Measurements from ENCODE around the gene MAML2.

Gene MAML2

DNA sequence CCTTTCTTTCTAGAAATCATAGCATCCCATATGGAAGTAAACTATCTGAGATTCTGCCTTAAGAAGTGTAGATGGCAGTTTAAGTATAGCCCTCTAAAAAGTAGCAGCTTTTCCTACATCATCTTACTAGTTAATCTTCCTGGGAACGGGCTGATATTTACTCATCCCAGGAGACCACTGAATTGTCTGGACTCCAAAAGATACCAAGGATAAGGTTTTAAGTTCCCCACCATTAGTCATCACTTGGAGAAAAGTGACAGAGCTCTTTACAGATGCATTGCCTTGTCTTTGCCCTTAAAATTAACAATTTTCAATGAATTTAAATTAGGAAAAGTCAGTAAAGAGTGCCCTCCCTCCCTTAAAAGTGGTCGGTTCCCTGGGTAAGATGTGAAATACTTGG is 129.5 kb downstream of the MAML2 start:
- no peak for TF ChIP-seq POLR2A (IDR thresholded peaks at IDR 0.05; ENCODE audit: low read depth, low read length)
- DNase-seq (ENCODE audit: insufficient read length) = no peak
- no peak for FAIRE-seq

DNA sequence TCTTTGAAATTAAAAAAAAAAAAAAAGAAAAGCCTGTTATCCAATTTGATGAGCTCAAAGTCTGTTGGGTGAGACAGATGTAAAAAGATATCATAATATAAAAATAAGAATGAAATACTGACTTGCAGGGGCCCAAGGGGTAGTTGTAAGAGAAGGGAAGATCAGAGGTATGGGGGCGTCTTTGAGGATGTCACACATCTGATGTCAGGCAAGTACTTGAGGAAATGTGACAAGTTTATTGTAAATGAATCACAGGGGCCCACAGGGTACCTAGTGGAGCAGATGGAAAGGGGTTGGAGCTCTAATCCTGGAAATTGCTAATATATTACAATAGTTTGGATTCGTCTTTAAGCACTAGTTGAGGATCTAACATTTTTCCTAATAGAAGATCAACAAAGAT is 131.6 kb downstream of the MAML2 start:
- DNase-seq (ENCODE audit: insufficient read length) (no peak), FAIRE-seq (no peak)
- TF ChIP-seq TAF1 (IDR thresholded peaks at IDR 0.05; ENCODE audit: borderline replicate concordance, low read depth, low read length) (no peak), POLR2A (IDR thresholded peaks at IDR 0.05; ENCODE audit: low read depth, low read length) (no peak), POLR2AphosphoS5 (IDR thresholded peaks at IDR 0.05; ENCODE audit: low read depth, low read length) (no peak)

DNA sequence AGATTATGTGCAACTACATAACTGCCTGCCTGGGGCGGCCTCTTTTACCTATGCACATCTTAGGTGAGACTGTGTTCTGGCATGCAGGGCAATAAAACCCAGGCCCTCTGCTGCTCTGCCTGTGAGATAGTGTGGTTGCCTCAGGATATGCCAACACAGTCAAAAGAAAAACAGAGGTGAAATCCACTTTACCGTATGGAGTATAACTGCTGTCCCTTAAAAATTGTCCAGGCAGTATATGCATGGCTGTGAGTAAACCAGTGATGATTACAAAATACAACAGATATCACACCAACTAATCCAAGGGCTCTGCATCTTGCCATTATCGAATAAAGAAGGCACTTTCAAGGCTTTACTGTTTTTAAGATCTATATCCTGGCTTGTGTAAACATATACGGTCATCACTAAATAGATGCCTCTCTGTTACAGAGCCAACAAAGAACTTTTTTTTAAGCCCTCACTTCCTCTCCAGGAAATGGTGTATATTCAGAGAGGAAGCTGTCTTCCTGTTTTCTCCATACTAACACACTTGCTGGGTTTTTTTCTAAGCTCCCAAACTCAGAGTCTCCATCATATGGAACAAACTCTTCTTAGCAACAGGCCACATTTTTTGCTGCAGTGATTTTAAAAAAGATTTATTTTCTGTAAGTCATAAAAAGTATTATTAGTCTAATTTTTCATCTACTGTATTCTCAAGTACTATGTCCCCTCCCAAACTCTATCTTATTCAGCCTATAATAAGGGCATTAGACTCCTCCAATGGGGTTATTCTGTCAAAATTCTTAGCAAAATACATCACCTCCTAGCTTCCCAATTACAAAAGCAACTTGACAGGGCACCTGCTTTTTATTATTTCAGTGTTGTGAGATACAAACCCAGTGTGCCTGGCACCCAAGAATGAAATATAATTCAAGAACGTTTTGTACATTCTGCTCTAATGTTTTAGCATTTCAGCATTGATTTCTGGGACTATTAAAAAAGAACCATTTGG is 135.2 kb downstream of the MAML2 start:
- TF ChIP-seq POLR2AphosphoS5 (IDR thresholded peaks at IDR 0.05; ENCODE audit: low read depth, low read length) (no peak), POLR2A (IDR thresholded peaks at IDR 0.05; ENCODE audit: low read depth, low read length) (no peak), TAF1 (IDR thresholded peaks at IDR 0.05; ENCODE audit: borderline replicate concordance, low read depth, low read length) (no peak)
- FAIRE-seq (peak; percentile 30), DNase-seq (ENCODE audit: insufficient read length) (no peak)

DNA sequence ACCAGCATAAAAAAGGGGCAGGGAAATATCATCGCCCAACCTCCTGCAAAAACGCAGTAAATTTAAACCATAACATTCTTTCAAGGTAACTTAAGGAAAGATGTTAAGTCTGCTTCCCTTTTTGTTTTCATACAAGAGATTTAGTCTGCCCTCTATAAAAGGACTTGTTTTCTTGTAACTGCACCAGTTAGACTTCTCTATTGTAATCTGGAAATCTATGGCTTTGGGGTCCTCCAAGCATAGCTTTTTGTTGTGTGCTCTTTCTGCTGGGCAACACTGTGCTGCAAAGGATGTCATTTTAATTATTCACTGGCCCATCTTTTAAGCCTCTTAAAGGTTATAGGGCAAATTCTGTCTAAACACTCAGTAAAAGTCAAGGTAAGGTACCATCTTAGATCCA is 136.0 kb downstream of the MAML2 start:
- no peak for DNase-seq (ENCODE audit: insufficient read length)
- no peak for TF ChIP-seq POLR2A (IDR thresholded peaks at IDR 0.05; ENCODE audit: low read depth, low read length)
- TF ChIP-seq TAF1 (IDR thresholded peaks at IDR 0.05; ENCODE audit: borderline replicate concordance, low read depth, low read length) = no peak
- TF ChIP-seq POLR2AphosphoS5 (IDR thresholded peaks at IDR 0.05; ENCODE audit: low read depth, low read length) = no peak
- FAIRE-seq = no peak

DNA sequence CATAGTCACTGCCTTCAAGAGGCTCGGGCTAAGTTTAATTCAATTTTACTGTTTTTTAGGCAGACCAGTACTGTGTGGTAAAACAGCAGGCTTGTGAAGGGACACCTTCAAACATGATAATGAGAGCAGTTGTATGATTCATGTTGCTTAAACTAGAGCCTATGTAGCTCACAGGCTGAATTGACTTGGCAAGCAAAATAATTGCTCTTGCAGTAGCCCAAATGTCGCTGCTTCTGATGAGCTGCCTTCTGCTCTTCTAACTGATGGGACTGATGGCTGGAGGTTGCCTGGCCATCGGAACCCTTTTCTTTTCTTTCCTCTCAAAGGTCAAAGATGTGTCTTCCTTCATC is 137.6 kb downstream of the MAML2 start:
- no peak for FAIRE-seq
- no peak for TF ChIP-seq POLR2A (IDR thresholded peaks at IDR 0.05; ENCODE audit: low read depth, low read length)
- TF ChIP-seq POLR2AphosphoS5 (IDR thresholded peaks at IDR 0.05; ENCODE audit: low read depth, low read length) = no peak
- TF ChIP-seq TAF1 (IDR thresholded peaks at IDR 0.05; ENCODE audit: borderline replicate concordance, low read depth, low read length) = no peak
- no peak for DNase-seq (ENCODE audit: insufficient read length)

DNA sequence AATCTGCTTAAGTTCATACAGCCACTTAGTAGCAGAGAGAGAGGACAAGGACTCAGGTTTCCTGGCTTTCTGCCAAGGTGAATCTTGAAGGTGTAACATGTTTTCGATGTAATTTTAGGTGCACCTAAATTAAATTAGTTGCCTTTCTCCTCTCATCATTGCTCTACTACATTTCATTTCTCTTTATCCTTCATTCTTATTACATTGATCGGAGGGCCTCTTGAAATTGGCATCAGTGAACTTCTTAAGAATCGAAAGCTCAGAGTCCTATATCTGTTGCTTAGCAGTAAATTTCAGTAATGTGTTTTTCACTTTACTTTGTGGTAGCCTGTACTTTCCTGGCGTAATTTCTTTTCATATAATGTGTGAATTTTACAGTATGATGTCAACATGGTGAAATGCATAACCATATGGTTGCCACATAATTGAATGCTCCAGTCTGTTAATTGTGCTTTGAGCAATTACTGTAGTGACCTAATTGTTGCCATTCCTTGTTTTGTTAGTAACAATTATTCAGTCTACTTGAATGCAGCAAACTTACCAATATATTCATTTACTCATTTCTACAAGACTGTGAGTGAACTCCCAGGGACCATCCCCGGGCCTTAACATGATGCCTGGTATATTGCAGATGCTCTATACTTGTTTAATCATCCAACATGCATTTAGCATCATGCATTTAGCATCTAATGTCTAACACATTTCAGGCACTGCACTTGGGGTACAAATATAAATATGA is 138.1 kb downstream of the MAML2 start:
- no peak for FAIRE-seq
- TF ChIP-seq TAF1 (IDR thresholded peaks at IDR 0.05; ENCODE audit: borderline replicate concordance, low read depth, low read length) = no peak
- TF ChIP-seq POLR2A (IDR thresholded peaks at IDR 0.05; ENCODE audit: low read depth, low read length) = no peak
- no peak for TF ChIP-seq POLR2AphosphoS5 (IDR thresholded peaks at IDR 0.05; ENCODE audit: low read depth, low read length)
- no peak for DNase-seq (ENCODE audit: insufficient read length)

DNA sequence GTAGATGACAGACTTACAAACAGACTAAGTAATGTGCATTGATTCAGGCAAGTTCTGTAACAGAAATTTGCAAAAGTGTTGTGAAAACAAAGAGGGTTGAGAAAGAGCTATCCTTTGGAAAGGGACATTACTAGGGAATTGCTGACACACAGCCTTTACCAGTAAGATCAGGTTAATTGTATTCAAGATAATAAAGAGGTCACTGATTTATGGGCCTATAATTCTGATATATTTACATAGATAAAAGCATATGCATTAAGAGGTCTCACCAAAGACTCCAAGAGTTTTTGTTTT is 138.7 kb downstream of the MAML2 start:
- FAIRE-seq = no peak

DNA sequence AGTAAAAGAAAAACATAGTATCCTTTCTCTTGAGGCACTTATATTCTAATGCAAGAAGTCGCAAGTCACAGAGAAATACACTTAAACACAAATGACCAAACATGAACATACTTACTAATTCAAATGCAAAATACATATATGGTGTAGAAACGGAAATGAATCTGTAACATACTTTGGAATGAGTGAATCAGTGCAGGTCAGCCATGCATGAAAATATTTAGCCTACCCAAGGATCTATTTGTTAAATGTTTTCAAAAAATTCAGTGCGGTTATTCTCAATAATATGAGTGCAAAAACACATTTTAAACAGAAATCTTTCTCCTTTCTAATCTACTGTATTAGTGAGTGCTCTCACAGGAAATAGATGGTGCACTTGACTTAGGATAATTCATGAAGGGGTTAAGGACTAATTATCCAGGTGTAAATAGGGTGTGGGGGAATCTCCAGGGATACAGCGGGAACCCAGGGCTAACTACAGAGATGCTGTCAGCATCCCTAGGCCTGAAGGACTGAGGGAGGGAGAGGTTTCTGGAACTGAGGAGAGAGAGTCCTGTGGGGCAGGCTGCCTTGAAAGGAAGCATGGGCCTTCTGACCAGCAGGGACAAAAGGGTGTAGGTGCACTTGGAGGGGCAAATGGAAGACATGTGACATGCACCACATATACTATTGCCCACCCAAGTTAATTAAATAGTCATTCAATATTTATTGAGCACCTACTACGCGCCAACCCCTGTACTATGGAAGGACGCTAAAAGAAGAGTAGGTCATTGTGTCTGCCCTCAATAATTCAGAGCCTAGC is 139.2 kb downstream of the MAML2 start:
- FAIRE-seq (no peak), DNase-seq (ENCODE audit: insufficient read length) (no peak)
- TF ChIP-seq TAF1 (IDR thresholded peaks at IDR 0.05; ENCODE audit: borderline replicate concordance, low read depth, low read length) = no peak
- TF ChIP-seq POLR2AphosphoS5 (IDR thresholded peaks at IDR 0.05; ENCODE audit: low read depth, low read length) = no peak
- no peak for TF ChIP-seq POLR2A (IDR thresholded peaks at IDR 0.05; ENCODE audit: low read depth, low read length)

More for the DNA sequence above, 138.7 kb downstream of the MAML2 start:
- TF ChIP-seq POLR2AphosphoS5 (IDR thresholded peaks at IDR 0.05; ENCODE audit: low read depth, low read length) (no peak), TAF1 (IDR thresholded peaks at IDR 0.05; ENCODE audit: borderline replicate concordance, low read depth, low read length) (no peak), POLR2A (IDR thresholded peaks at IDR 0.05; ENCODE audit: low read depth, low read length) (no peak)
- DNase-seq (ENCODE audit: insufficient read length) = no peak

DNA sequence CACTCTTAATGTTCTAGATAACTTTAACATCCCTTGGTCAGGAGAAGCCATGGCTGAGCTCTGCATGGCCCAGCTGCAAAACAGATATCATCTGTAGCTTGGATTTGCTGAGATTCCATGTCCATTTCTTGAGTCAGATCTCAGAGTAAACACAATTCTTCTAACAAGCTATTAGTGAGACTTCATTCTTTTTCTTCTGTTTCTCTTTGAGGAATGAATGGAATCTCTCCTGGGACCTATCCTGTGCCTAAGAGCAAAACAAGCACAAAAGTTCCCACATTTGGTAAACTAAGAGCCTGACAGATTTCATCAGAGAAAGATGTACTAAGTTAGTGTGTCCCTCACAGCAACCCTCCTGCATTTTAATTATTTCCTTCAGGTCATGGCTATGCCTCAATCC is 142.8 kb downstream of the MAML2 start:
- TF ChIP-seq POLR2AphosphoS5 (IDR thresholded peaks at IDR 0.05; ENCODE audit: low read depth, low read length) = no peak
- no peak for TF ChIP-seq POLR2A (IDR thresholded peaks at IDR 0.05; ENCODE audit: low read depth, low read length)
- TF ChIP-seq TAF1 (IDR thresholded peaks at IDR 0.05; ENCODE audit: borderline replicate concordance, low read depth, low read length) = no peak
- FAIRE-seq (no peak), DNase-seq (ENCODE audit: insufficient read length) (no peak)

DNA sequence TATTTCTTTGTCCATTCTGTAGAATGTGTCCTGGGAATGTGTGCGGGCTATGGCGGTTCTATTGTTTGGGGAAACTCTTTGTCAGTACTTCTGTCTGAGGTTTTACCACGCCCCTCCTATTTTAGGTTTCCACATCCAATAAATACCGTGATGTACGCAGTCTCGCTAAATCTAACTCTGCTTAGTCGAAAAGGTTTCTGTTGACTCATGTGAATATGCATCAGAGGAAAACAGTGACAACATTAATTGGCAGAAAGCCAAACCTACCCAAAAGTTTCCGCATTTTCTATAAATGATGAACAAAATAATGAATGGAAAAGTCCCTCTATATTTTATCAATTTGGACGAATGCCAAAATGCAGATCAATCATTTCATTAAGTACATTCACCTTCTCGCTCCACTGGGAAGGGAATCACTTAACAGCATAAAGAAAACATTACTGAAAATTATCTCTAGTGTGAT is 143.4 kb downstream of the MAML2 start:
- FAIRE-seq (no peak), DNase-seq (ENCODE audit: insufficient read length) (no peak)
- TF ChIP-seq POLR2A (IDR thresholded peaks at IDR 0.05; ENCODE audit: low read depth, low read length) = no peak
- no peak for TF ChIP-seq POLR2AphosphoS5 (IDR thresholded peaks at IDR 0.05; ENCODE audit: low read depth, low read length)

Data from GM12892 (cell line).